Mesodermal cell (in vitro differentiated cells): Measurements from ENCODE around the gene ATP8B3.

Source experiments
- H3K27ac ChIP-seq: 2 replicates; pipeline ENCODE4 v1.7.0; 2013; ENCODE audit warnings: mild to moderate bottlenecking, low read depth, low read length, moderate library complexity; ENCODE audit not compliant: severe bottlenecking
- H3K36me3 ChIP-seq: 2 replicates; pipeline ENCODE4 v1.7.1; 2013; ENCODE audit warnings: mild to moderate bottlenecking, low read length, moderate library complexity; ENCODE audit not compliant: control insufficient read depth, insufficient read depth
- H3K4me1 ChIP-seq: one replicate; pipeline ENCODE4 v1.7.1; 2013; ENCODE audit warnings: mild to moderate bottlenecking, low read length; ENCODE audit not compliant: insufficient read depth, control insufficient read depth, poor library complexity, severe bottlenecking
- H3K4me3 ChIP-seq: 2 replicates; pipeline ENCODE4 v1.7.0; 2013; ENCODE audit warnings: low read length, control low read depth, mild to moderate bottlenecking; ENCODE audit not compliant: insufficient read depth, poor library complexity, severe bottlenecking; ENCODE audit errors: extremely low read depth
- H3K9me3 ChIP-seq: 2 replicates; pipeline ENCODE4 v1.7.1; 2013; ENCODE audit warnings: mild to moderate bottlenecking, low read length, moderate library complexity; ENCODE audit not compliant: control insufficient read depth
- WGBS, 2 experiments: methylation state at CpG; one replicate each; pipeline ENCODE4 v1.1.5; 2013; ENCODE audit warnings: missing lambda C conversion rate in 2 of 2; ENCODE audit not compliant: insufficient coverage in 2 of 2; 5-methylcytosine and 5-hydroxymethylcytosine counted together

The ATP8B3 gene

DNA sequence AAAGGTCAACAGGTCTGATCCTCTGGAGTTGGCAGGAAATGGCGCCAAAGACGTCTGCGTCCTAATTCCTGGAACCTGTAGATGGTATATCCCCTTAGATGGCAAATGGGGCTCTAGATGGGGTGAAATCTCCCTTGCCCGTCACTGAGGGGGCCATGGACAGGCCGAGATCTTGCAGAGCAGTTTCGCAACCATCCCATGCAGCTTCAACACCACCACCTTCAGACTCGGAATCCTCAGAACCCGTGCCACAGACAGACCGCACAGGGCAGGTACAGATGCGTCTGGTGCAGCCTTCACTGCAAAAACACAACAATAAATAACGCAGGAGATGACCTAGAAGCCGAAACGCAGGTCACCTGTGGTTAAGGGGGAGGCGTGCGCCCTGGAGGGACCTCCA is 18.5 kb upstream of the ATP8B3 start:
- H3K9me3 ChIP-seq, result no peaks in the 10 kb centered on the region
- H3K4me1 ChIP-seq, result peaks cover 22% of the 10 kb centered on the region
- H3K27ac ChIP-seq, result no peak overlapping the region
- no peak overlapping the region for H3K4me3 ChIP-seq
- peaks cover 41% of the 10 kb centered on the region for H3K36me3 ChIP-seq
- 94 to 97% methylated on average over 8 to 12 of the region's 15 CpGs for WGBS, 2 experiments

DNA sequence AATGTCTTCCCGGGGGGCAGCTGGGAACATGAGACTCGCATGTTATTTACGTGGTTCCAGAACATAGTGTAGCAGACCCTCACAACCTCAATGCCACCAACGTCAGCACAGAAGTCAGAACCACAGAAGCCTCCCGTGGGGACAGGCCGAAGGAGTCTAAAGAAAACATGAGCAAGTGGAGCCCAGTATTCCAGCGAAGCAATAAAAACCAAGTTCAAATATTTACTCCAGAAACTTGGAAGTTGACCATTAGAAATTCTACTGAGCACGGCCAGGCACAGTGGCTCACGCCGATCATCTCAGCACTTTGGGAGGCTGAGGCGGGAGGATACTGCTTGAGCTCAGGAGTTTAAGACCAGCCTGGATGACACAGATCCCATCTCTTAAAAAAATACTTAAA is 17.9 kb upstream of the ATP8B3 start:
- 89 to 98% methylated on average over 8 to 11 of the region's 11 CpGs for WGBS, 2 experiments
- Histone ChIP-seq H3K4me3 (no peak overlapping the region), H3K36me3 (peaks cover 46% of the 10 kb centered on the region), H3K27ac (no peak overlapping the region), H3K9me3 (no peaks in the 10 kb centered on the region), H3K4me1 (peaks cover 22% of the 10 kb centered on the region)

DNA sequence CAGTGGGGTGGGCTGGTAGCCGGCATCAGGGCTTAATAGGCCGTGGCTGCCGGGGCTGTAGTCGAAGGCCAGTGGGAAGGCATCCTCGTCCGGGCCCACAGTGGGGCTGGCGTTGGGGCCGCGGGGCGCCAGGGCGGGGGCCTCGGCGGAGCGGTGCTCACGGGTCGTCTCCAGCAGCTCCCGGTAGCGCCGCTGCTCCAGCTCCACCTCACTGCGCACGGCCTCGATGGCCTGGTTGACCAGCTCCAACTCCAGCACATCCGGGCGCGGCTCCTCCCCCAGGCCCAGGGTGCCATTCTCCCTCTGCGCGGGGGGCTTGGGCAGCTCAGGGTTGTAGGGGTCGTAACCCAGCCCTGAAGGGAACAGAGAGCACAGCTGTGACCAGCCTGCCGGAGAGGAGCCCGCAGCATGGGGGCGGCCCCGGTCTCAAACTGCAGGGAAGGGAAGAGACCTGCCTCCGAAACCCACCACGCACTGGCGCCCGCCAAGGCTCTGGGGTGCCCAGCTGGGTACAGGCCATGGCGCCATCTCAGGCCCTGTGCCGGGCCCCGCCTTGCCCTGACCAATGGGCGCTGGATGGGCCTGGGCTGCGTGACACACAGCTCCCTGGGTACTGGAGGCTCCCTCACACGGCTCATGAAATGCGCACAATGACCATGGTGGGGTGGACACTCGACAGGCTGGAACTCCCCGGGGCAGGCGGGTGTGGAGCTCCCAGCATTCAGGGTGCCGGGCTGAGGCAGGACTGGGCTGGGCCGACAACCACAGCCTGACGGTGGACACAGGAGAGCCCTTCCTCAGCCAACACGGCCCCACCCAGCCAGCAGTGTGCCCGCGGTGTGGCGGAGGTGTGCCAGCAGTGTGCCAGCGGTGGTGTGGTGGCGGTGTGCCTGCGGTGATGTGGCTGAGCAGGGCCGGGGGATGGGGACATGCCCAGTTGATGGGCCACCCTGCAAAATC is 16.5 kb upstream of the ATP8B3 start:
- no peak overlapping the region for H3K4me3 ChIP-seq
- 96 to 97% methylated on average over 50 to 57 of the region's 57 CpGs for WGBS, 2 experiments
- H3K4me1 ChIP-seq, result peaks cover 22% of the 10 kb centered on the region
- H3K27ac ChIP-seq, result no peak overlapping the region
- H3K36me3 ChIP-seq, result peaks cover 54% of the 10 kb centered on the region
- H3K9me3 ChIP-seq, result no peaks in the 10 kb centered on the region

DNA sequence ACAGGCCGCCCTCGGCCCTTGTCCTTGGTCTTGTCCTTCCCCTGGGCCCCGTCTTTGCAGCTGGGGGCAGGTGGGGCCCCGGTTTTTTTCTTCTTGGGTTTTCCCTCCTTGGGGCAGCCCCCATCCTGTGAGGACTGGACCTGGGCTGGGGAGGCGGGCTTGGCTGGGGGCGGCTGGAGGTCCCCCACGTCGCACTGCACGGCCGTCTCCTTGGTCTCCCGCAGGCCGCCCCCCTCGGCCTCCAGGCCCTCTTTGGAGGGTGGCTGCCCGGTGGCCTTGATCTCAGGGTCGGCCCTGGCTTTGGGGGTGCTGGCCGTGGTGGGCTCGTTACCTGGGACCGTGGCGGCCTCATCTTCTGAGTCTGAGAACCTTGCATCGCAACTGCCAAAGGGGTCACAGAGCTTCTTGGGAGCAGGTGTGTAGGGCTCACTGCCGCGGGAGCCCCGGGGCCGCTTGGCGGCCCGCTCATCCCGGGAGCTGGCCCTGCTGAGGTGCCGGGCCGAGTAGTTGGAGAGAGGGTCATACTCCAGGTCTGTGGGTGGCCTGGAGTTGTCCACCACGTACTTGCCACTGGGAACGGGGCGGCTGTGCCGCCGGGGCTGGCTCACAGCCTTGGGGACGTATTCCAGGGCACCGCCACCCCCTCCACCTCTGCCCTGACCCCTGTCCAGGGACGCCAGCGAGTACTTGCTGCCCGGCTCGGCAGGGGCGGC is 15.6 kb upstream of the ATP8B3 start:
- Histone ChIP-seq H3K9me3 (no peaks in the 10 kb centered on the region), H3K36me3 (peaks cover 55% of the 10 kb centered on the region), H3K27ac (peak overlapping the region; percentile 43), H3K4me3 (no peak overlapping the region), H3K4me1 (peaks cover 22% of the 10 kb centered on the region)
- WGBS, 2 experiments, result 94% methylated on average over 37 to 38 of the region's 41 CpGs

DNA sequence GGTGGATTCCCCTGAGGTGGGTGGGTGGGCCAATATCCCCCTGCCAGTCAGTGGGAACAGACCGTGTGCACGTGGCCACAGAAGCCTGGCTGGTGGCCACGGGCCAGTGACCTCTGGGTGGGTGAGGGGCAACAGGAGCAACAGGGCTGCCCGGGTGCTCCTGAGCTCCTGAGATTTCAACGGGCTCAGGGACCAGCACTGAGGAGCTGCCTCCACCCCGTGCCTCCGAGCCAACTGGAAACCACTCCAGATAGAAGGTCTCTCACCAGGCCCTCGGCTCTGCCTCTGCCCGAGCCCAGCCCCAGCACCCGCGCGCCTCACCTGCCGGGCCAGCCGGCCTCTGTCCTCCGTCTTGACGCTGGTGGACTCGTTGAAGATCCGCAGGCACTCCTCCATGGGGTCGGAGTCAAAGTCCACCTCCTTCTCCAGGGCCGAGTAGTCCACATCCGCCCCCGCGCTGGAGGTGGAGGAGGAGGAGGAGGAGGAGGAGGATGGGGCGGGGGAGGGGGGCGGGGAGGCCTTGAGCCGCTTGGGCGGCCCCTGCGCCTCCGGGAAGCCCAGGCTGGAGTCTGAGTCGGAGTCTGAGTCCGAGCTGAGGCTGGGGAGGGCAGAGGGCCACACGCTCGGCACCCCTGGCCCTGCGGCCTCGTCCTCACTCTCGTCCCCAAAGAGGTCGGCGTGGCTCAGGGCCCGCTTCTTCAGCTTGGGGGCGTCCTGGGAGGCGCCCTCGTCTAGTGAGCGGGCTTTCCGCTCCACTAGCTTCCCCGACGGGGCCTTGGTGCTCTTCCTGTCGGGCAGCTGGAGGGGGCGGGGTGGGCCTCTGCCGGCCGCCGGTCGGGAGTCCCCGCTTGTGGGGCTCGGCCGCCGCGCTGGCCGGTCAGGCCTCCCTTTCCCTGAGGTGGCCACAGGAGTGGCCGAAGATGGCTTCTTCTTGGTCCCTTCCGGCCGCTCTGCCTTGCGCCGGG is 14.8 kb upstream of the ATP8B3 start:
- 36 to 38% methylated on average over 43 to 52 of the region's 63 CpGs for WGBS, 2 experiments
- H3K27ac ChIP-seq, result peak overlapping the region; percentile 43
- no peaks in the 10 kb centered on the region for H3K9me3 ChIP-seq
- H3K4me1 ChIP-seq, result peaks cover 22% of the 10 kb centered on the region
- H3K36me3 ChIP-seq, result peaks cover 64% of the 10 kb centered on the region
- no peak overlapping the region for H3K4me3 ChIP-seq

DNA sequence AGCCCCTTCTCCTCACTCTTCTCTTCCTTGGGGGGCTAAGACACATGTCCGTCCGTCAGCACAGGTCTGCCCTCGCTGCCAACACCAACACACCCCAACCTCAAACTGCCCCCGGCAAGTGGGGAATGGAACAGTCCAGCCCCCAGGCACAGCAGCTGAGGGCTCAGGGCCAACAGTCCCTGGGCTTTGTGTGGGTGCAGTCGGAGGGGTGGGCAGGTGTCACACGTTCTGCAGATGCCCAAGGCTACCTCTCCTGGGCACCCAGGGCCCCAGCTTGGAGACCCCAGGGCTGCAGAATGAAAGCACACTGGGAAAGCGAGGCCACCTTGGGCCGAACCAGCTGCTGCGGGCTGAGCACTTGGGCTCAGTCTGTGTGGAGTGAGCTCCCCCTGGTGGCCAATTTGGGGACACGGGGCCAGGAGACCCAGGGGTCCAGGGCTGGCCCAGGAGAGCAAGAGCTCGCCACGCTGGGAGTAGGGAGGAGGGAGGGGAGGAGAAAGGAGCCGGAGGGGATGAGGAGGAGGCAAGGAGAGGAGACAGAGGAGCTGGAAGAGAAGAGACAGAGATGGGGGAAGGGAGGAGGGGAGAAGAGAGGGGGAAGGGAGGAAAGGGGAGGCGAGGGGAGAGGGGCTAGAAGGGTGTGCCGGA is 14.0 kb upstream of the ATP8B3 start:
- Histone ChIP-seq H3K36me3 (peaks cover 69% of the 10 kb centered on the region), H3K9me3 (no peaks in the 10 kb centered on the region), H3K4me1 (peaks cover 22% of the 10 kb centered on the region), H3K27ac (no peak overlapping the region), H3K4me3 (peak overlapping the region; percentile 1)
- 41 to 46% methylated on average over 12 of the region's 15 CpGs for WGBS, 2 experiments

DNA sequence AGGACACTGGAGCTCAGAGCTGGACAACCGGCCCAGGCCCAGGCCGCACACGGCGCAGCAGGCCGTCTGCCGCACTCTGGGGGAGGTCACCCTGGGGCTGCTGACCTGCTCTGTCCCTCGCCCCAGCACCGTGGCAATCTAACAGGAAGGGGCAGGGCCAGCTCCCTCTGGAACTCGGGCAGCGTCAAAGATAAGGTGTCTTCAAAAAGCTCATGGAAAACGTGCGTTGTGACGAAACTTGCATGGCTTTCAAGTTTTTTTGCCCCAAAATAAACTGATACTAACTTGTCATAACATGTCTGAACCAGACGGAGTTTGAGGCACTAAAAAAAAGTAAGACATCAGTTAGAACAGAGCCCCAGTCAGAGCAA is 12.2 kb upstream of the ATP8B3 start:
- WGBS, 2 experiments, result 92% methylated on average over 14 of the region's 14 CpGs
- H3K9me3 ChIP-seq, result no peaks in the 10 kb centered on the region
- no peak overlapping the region for H3K4me3 ChIP-seq
- H3K27ac ChIP-seq, result no peak overlapping the region
- peaks cover 74% of the 10 kb centered on the region for H3K36me3 ChIP-seq
- peaks cover 22% of the 10 kb centered on the region for H3K4me1 ChIP-seq

DNA sequence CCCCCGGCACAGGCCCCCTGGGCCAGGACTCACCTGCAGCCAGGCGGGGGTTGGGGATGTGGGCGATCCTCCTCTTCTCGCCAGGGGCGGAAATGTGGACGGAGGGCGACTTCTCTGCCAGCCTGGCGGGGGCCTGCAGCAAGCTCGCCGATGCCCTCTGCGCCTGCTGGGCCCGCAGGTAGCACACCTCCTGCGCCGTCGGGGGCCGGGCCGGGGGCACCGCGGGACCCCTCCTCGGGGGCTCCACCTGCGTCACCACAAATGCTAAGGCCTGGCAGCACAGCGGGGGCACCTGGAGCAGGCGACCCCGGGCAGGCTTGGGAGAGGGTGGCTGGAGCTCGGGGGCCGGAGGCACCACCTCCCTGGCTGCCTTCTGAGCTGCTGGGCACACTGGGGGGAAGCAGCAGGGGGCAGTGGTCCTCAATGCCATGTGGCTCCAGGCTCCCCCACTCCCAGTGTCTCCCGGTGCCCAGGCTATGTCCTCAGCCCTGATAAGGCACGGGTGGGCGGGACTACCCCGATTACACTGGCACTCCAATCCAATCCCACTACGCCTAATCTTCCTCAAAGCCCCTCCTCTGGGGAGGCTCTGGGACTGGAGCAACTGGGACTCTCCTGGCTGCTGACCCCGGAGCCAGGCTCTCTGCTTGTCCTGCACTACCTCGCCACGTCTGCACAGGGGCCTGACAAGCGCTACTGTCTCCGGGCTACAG is 11.6 kb upstream of the ATP8B3 start:
- WGBS, 2 experiments, result 96% methylated on average over 27 to 36 of the region's 36 CpGs
- H3K27ac ChIP-seq, result no peak overlapping the region
- peaks cover 22% of the 10 kb centered on the region for H3K4me1 ChIP-seq
- peaks cover 78% of the 10 kb centered on the region for H3K36me3 ChIP-seq
- H3K9me3 ChIP-seq, result no peaks in the 10 kb centered on the region
- no peak overlapping the region for H3K4me3 ChIP-seq

DNA sequence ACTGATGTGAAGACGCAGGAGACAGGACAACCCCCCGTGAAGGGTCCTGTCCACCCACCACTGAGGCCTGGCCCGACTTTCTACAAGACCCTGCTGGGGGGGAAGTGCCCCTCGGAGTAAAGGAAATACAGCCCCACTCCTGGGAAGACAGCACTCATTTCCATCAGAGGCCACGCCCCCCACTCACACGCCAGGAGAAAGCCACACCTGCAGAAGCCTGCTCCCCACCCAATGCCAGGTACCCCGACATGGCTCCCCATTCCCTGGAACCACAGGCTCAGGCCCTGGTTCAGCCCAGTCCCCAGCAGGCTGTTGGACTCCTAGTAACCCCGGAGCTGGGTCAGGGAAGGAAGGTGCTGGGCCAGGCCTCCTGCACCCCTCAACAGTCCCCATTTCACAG is 10.9 kb upstream of the ATP8B3 start:
- H3K4me3 ChIP-seq, result no peak overlapping the region
- 95 to 96% methylated on average over 4 to 7 of the region's 8 CpGs for WGBS, 2 experiments
- no peak overlapping the region for H3K27ac ChIP-seq
- H3K4me1 ChIP-seq, result peaks cover 22% of the 10 kb centered on the region
- H3K9me3 ChIP-seq, result no peaks in the 10 kb centered on the region
- H3K36me3 ChIP-seq, result peaks cover 84% of the 10 kb centered on the region
